IMR-90 (cell line): ENCODE results near the gene UPP2. TPM values are rescaled to one million over a fixed set of nuclear protein-coding genes. Genes with fewer than 3 reads are reported as not detected.

Experiments
- ATAC-seq: fragments of 200-7000 bp; cut with Tn5 transposase; 2 replicates; pipeline ENCODE4 v1.9.1; 2020; ENCODE audit warnings: low read depth, mild to moderate bottlenecking, moderate library complexity
- BruUV-seq: library from RNA; stranded (reverse); fragments of 400-500 nt; replicated peaks from 2 replicates; lab custom pipeline; 2021; lab: Mats Ljungman, UMichigan
- CTCF ChIA-PET: fragments of 300-600 bp; formaldehyde crosslinking; extraction: SDS; loops from one replicate; lab custom pipeline; 2021; ENCODE audit warnings: antibody characterized with exemption; lab: Yijun Ruan, JAX
- POLR2A ChIA-PET: fragments of 300-600 bp; sonication (Branson Sonifier 250); formaldehyde crosslinking; loops from one replicate; lab custom pipeline; 2022; ENCODE audit warnings: antibody characterized with exemption; ENCODE audit not compliant: unreplicated experiment; lab: Charles Lee
- DNase-seq: peaks from one replicate; pipeline ENCODE4 v3.0.0; 2013
- H2AFZ ChIP-seq: replicated peaks from 2 replicates; pipeline ENCODE3; 2013; ENCODE audit warnings: low read length, mild to moderate bottlenecking; ENCODE audit not compliant: poor library complexity
- H2AK5ac ChIP-seq: 2 replicates; pipeline ENCODE4 v1.6.1; 2013; ENCODE audit warnings: low read depth, low read length, inconsistent platforms
- H2AK9ac ChIP-seq: replicated peaks from 2 replicates; pipeline ENCODE3; 2013; ENCODE audit warnings: mild to moderate bottlenecking, low read depth, low read length, moderate library complexity; ENCODE audit not compliant: poor library complexity
- H2BK120ac ChIP-seq: 2 replicates; pipeline ENCODE4 v1.6.1; 2013; ENCODE audit warnings: low read depth, low read length, inconsistent platforms
- H2BK15ac ChIP-seq: 3 replicates; pipeline ENCODE4 v1.6.1; 2013; ENCODE audit warnings: low read depth, low read length, inconsistent platforms
- H2BK20ac ChIP-seq: 2 replicates; pipeline ENCODE4 v1.6.1; 2013; ENCODE audit warnings: low read depth, mild to moderate bottlenecking, inconsistent platforms, low read length, moderate library complexity
- H2BK5ac ChIP-seq: 2 replicates; pipeline ENCODE4 v1.6.1; 2013; ENCODE audit warnings: mild to moderate bottlenecking, low read depth, low read length, inconsistent platforms; ENCODE audit not compliant: poor library complexity, severe bottlenecking
- H3K14ac ChIP-seq: replicated peaks from 2 replicates; pipeline ENCODE4 v1.6.1; 2013; ENCODE audit warnings: low read depth, low read length, inconsistent platforms
- H3K18ac ChIP-seq: 2 replicates; pipeline ENCODE4 v1.6.1; 2013; ENCODE audit warnings: low read depth, low read length, control low read depth
- H3K23ac ChIP-seq: 2 replicates; pipeline ENCODE4 v1.6.1; 2013; ENCODE audit warnings: low read depth, low read length, inconsistent platforms
- H3K27ac ChIP-seq: 2 replicates; pipeline ENCODE4 v1.5.1; 2013; ENCODE audit warnings: mild to moderate bottlenecking, control low read depth, low read length; ENCODE audit not compliant: insufficient read depth
- H3K27me3 ChIP-seq: 2 replicates; pipeline ENCODE4 v1.6.1; 2013; ENCODE audit warnings: low read length; ENCODE audit not compliant: control insufficient read depth, insufficient read depth
- H3K36me3 ChIP-seq: 2 replicates; pipeline ENCODE4 v1.6.1; 2013; ENCODE audit warnings: low read length, mixed read lengths; ENCODE audit not compliant: control insufficient read depth, insufficient read depth
- H3K4ac ChIP-seq: 2 replicates; pipeline ENCODE4 v1.6.1; 2013; ENCODE audit warnings: low read depth, low read length, inconsistent platforms
- H3K4me1 ChIP-seq: 2 replicates; pipeline ENCODE4 v1.6.1; 2013; ENCODE audit warnings: low read length, mixed read lengths; ENCODE audit not compliant: control insufficient read depth, insufficient read depth
- H3K4me2 ChIP-seq: 2 replicates; pipeline ENCODE4 v1.6.1; 2013; ENCODE audit warnings: low read depth, mild to moderate bottlenecking, control low read depth, low read length, moderate library complexity
- H3K4me3 ChIP-seq: 2 replicates; pipeline ENCODE4 v1.5.1; 2013; ENCODE audit warnings: low read depth, mild to moderate bottlenecking, control low read depth, low read length, moderate library complexity; ENCODE audit not compliant: insufficient read depth
- H3K56ac ChIP-seq: 2 replicates; pipeline ENCODE4 v1.6.1; 2013; ENCODE audit warnings: low read length, inconsistent platforms; ENCODE audit not compliant: insufficient read depth; ENCODE audit errors: extremely low read depth
- H3K79me1 ChIP-seq, 2 experiments: 2 replicates each; pipeline ENCODE4 v1.6.1; 2013; ENCODE audit warnings: low read length in 2 of 2, inconsistent platforms in 1 of 2, low read depth in 1 of 2
- H3K9ac ChIP-seq: 2 replicates; pipeline ENCODE4 v1.6.1; 2013; ENCODE audit warnings: low read depth, low read length, control low read depth
- H3K9me1 ChIP-seq: 2 replicates; pipeline ENCODE4 v1.6.1; 2013; ENCODE audit warnings: low read length, inconsistent platforms; ENCODE audit not compliant: insufficient read depth
- H3K9me3 ChIP-seq: 2 replicates; pipeline ENCODE4 v1.6.1; 2013; ENCODE audit warnings: low read length; ENCODE audit not compliant: control insufficient read depth, insufficient read depth
- H4K20me1 ChIP-seq: 2 replicates; pipeline ENCODE4 v1.6.1; 2013; ENCODE audit warnings: low read length, inconsistent platforms; ENCODE audit not compliant: insufficient read depth
- H4K5ac ChIP-seq: 2 replicates; pipeline ENCODE4 v1.6.1; 2013; ENCODE audit warnings: mild to moderate bottlenecking, low read depth, low read length, control low read depth
- H4K8ac ChIP-seq, 2 experiments: 2 replicates each; pipeline ENCODE4 v1.6.1; 2013; ENCODE audit warnings: low read depth in 2 of 2, low read length in 2 of 2, control low read depth in 1 of 2, inconsistent platforms in 1 of 2
- H4K91ac ChIP-seq: 2 replicates; pipeline ENCODE4 v1.6.1; 2013; ENCODE audit warnings: low read depth, low read length, inconsistent platforms; ENCODE audit not compliant: insufficient read depth
- BHLHE40 ChIP-seq: fragments of 150-350 bp; IDR thresholded peaks from 2 replicates; pipeline ENCODE4 v1.6.1; 2016; ENCODE audit warnings: mild to moderate bottlenecking, low read depth, low read length
- FOS ChIP-seq: fragments of 150-350 bp; IDR thresholded peaks from 2 replicates; pipeline ENCODE4 v1.6.1; 2016; ENCODE audit warnings: low read depth, low read length
- MAZ ChIP-seq: IDR thresholded peaks from 2 replicates; pipeline ENCODE4 v1.6.1; 2012; ENCODE audit warnings: low read depth, mild to moderate bottlenecking, low read length, improper control_type of control experiment, moderate library complexity, borderline replicate concordance
- POLR2A ChIP-seq: IDR thresholded peaks from 2 replicates; pipeline ENCODE4 v1.6.1; 2012; ENCODE audit warnings: mild to moderate bottlenecking, low read depth, low read length
- RCOR1 ChIP-seq: IDR thresholded peaks from 2 replicates; pipeline ENCODE4 v1.6.1; 2012; ENCODE audit warnings: mild to moderate bottlenecking, low read length, improper control_type of control experiment; ENCODE audit not compliant: insufficient replicate concordance
- WGBS, 2 experiments: methylation state at CpG; one replicate each; pipeline versions ENCODE4 v1.1.5 to v1.1.7; 2013; ENCODE audit warnings: missing lambda C conversion rate in 2 of 2; ENCODE audit not compliant: insufficient read length in 1 of 2; ENCODE audit errors: extremely low coverage in 2 of 2; 5-methylcytosine and 5-hydroxymethylcytosine counted together
- dilution Hi-C: fragments of 300-500 bp; cut with HindIII; formaldehyde crosslinking; loops from one replicate; pipeline ENCODE4 v1.14.3; 2018; ENCODE audit warnings: low sequenced_read_pairs; ENCODE audit not compliant: unreplicated experiment
- in situ Hi-C: fragments of 300-500 bp; cut with MboI; formaldehyde crosslinking; loops from 3 replicates; pipeline ENCODE4 v1.14.3; 2019; ENCODE audit warnings: low sequenced_read_pairs, inconsistent platforms, mixed read lengths
- intact Hi-C: fragments of 100-400 bp; cut with micrococcal nuclease; formaldehyde crosslinking; loops from 2 replicates; pipeline ENCODE4 v1.10.0; 2022
- polyA plus RNA-seq, 3 experiments: library from polyadenylated mRNA; depleted of rRNA; stranded (reverse); fragments of >200 nt; gene quantifications; 2 replicates each; pipeline ENCODE4 v1.2.3, GENCODE V29; 2012; ENCODE audit warnings: low replicate concordance in 1 of 3
- total RNA-seq: library from RNA; depleted of rRNA; stranded (reverse); fragments of >200 nt; gene quantifications from 2 replicates; pipeline ENCODE4 v1.2.3, GENCODE V29; 2012

The UPP2 gene
- total and polyA plus RNA-seq, 2 of the 4 experiments (the other 2 are of a cell fraction) = not detected

- H4K8ac ChIP-seq = no peak overlapping the region
- no peak overlapping the region for H3K9ac ChIP-seq
- H3K27ac ChIP-seq = no peak overlapping the region
- H3K14ac ChIP-seq = no peak overlapping the region
- no peak overlapping the region for H2AK5ac ChIP-seq
- no peaks in the 10 kb centered on the region for H3K79me1 ChIP-seq
- in situ Hi-C loops = no loop called here
- H3K4me1 ChIP-seq = no peaks in the 10 kb centered on the region
- H3K4me3 ChIP-seq = no peak overlapping the region
- TF ChIP-seq RCOR1 (no peak), POLR2A (no peak), MAZ (no peak), FOS (no peak), BHLHE40 (no peak)
- H3K56ac ChIP-seq = no peak overlapping the region
- no peaks in the 10 kb centered on the region for H4K20me1 ChIP-seq
- dilution Hi-C loops = no loop called here
- H2BK20ac ChIP-seq = no peak overlapping the region
- no peak overlapping the region for H2AFZ ChIP-seq
- H3K9me3 ChIP-seq = no peaks in the 10 kb centered on the region
- H4K5ac ChIP-seq = no peak overlapping the region
- no peak overlapping the region for H3K4ac ChIP-seq
- POLR2A ChIA-PET = no interaction called here
- no peak overlapping the region for H4K91ac ChIP-seq
- no peaks in the 10 kb centered on the region for H3K36me3 ChIP-seq
- no peak overlapping the region for H3K4me2 ChIP-seq
- no peak overlapping the region for H3K23ac ChIP-seq
- no peak overlapping the region for H3K18ac ChIP-seq
- no CpG with 5 or more reads among the region's 5 CpGs for WGBS, 2 experiments
- no peak overlapping the region for H2BK5ac ChIP-seq
- H2BK120ac ChIP-seq = no peak overlapping the region
- no peak; the same call in 1 of the 2 replicates for ATAC-seq
- BruUV-seq = no TSS peak
- intact Hi-C loops = no loop called here
- CTCF ChIA-PET = no interaction called here
- H3K27me3 ChIP-seq = no peaks in the 10 kb centered on the region
- DNase-seq = peak; percentile 13
- H3K9me1 ChIP-seq = no peaks in the 10 kb centered on the region
- no peak overlapping the region for H2AK9ac ChIP-seq
- H2BK15ac ChIP-seq = no peak overlapping the region
Observed at GRCh38 chr2:158060835-158061435, 40.7 kb upstream of the UPP2 start.
